Measurements from ENCODE around the gene DDAH2.

The DDAH2 gene

GRCh38 chr6:31765910-31766794, 37.1 kb upstream of the DDAH2 start:
- H3K4me3 ChIP-seq (ENCODE audit: low read depth, low read length), result peak overlapping the region; percentile 41
- TF ChIP-seq, protein P1, sequence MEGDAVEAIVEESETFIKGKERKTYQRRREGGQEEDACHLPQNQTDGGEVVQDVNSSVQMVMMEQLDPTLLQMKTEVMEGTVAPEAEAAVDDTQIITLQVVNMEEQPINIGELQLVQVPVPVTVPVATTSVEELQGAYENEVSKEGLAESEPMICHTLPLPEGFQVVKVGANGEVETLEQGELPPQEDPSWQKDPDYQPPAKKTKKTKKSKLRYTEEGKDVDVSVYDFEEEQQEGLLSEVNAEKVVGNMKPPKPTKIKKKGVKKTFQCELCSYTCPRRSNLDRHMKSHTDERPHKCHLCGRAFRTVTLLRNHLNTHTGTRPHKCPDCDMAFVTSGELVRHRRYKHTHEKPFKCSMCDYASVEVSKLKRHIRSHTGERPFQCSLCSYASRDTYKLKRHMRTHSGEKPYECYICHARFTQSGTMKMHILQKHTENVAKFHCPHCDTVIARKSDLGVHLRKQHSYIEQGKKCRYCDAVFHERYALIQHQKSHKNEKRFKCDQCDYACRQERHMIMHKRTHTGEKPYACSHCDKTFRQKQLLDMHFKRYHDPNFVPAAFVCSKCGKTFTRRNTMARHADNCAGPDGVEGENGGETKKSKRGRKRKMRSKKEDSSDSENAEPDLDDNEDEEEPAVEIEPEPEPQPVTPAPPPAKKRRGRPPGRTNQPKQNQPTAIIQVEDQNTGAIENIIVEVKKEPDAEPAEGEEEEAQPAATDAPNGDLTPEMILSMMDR (conservative IDR thresholded peaks at IDR 0.05; ENCODE audit: low read depth, low read length), result no peak

GRCh38 chr6:31765559-31765909, 36.4 kb upstream of the DDAH2 start:
- TF ChIP-seq, protein P1 (conservative IDR thresholded peaks at IDR 0.05; ENCODE audit: low read depth, low read length), result no peak
- H3K4me3 ChIP-seq (ENCODE audit: low read depth, low read length), result no peak overlapping the region
- DNase-seq (ENCODE audit: low read depth), result no peak

More at GRCh38 chr6:31765910-31766794, 37.1 kb upstream of the DDAH2 start:
- DNase-seq (ENCODE audit: low read depth), result no peak

- no peak for DNase-seq (ENCODE audit: low read depth)
- no peak overlapping the region for H3K4me3 ChIP-seq (ENCODE audit: low read depth, low read length)
- TF ChIP-seq, protein P1 (conservative IDR thresholded peaks at IDR 0.05; ENCODE audit: low read depth, low read length), result no peak
Measured at GRCh38 chr6:31764198-31764597, 35.1 kb upstream of the DDAH2 start.

DNA sequence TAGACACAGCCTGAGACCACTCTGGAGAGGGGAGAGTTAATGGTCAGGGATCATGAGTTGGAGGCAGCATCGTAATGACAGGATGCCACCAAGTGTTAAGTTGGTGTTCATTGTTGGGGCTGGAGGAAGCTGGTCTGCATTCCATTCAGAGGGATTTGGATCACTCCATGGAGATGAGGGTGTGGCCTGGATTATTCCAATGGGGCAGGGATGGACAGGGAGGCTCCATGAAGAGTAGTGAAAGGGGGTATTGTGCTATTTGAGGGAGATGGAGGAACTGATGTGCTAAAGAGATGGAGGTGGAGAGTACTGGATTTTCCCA, 34.5 kb upstream of the DDAH2 start:
- TF ChIP-seq, protein P1 (conservative IDR thresholded peaks at IDR 0.05; ENCODE audit: low read depth, low read length), result no peak
- H3K4me3 ChIP-seq (ENCODE audit: low read depth, low read length), result no peak overlapping the region
- DNase-seq (ENCODE audit: low read depth), result no peak

DNA sequence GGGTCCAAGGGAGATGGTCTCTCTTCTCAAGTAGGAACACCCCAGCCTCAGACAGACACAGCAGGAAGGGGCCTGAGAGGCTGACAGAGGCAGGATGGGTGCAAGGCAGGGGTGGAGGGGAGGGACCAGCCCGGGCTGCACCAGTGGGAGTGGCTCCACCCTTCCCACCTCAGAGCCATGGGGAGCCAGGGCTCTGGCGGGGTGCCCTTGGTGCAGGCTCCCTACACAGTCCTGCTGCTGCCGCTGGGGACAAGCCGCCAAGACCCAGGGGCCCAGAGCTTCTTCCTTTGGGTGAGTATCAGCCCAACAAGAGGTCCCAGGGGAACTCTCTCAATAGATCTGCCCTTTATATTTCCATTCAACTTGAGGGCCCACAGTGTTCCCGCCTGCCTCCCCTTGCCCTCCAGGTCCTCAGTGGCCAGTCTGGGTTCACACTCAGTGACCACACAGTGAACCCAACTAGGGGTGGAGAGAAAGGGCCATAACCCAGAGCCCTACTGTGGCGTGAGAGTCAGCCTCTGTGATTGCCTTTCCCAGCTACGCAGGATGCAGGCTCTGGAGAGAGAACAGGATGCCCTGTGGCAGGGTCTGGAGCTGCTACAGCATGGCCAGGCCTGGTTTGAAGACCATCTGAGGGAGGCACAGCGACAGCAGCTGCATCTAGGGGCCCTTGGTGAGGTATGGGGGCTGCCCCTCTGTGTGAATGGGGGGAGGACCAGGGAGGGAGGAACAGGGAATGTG, 33.9 kb upstream of the DDAH2 start:
- TF ChIP-seq, protein P1 (conservative IDR thresholded peaks at IDR 0.05; ENCODE audit: low read depth, low read length), result no peak
- H3K4me3 ChIP-seq (ENCODE audit: low read depth, low read length), result no peak overlapping the region
- DNase-seq (ENCODE audit: low read depth), result no peak

DNA sequence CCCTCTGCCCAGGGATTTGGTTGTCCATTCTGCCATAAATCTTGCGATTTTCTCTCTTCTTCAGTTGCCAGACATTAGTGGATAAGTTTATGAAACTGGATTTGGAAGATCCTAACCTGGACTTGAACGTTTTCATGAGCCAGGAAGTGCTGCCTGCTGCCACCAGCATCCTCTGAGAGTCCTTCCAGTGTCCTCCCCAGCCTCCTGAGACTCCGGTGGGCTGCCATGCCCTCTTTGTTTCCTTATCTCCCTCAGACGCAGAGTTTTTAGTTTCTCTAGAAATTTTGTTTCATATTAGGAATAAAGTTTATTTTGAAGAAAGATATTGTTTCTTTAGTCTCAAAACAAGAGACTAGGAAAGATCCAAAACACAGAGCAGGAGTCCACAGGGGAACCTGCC, 33.3 kb upstream of the DDAH2 start, which contains the start of gene SAPCD1:
SAPCD1 (plus strand) TSS at position 301 of the 400 bp plus-strand sequence. CDS start 399 bp downstream, outside the sequence.
- TF ChIP-seq, protein P1 (conservative IDR thresholded peaks at IDR 0.05; ENCODE audit: low read depth, low read length), result no peak
- no peak for DNase-seq (ENCODE audit: low read depth)
- no peak within 1 kb of the TSS for H3K4me3 ChIP-seq (ENCODE audit: low read depth, low read length)

All from choroid plexus epithelial cell (primary cell).